GM11168 (cell line): ENCODE data around the gene TAPBP.
"Not testable (repeated sequence)": the region's sequence is repeated elsewhere in the genome, so short reads cannot be mapped to it uniquely, and the experiment has no call there.

Experiments used
- in situ Hi-C: fragments of 300-500 bp; cut with MboI; formaldehyde crosslinking; loops from one replicate; pipeline ENCODE4 v1.12.0; 2022; ENCODE audit warnings: low sequenced_read_pairs; ENCODE audit not compliant: unreplicated experiment

TAPBP gene

DNA sequence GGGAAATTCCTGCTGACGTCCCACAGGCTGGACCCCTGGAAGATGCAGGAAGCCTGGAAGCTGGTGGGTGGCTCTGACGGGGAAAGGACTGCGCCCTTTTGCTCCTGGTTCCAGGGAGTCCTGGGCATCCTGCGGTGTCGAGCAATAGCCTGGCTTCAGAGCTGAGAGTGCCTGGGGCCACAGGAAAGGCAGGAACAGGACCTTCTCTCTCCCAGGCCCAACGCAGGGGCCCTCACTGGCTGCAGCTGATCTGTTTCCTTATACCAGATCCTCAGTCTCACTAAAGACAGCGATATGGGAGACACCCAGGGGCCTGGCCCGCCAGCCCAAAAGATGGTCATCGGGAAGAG, 35.5 kb downstream of the TAPBP start:
- in situ Hi-C loops, result no loop called here

DNA sequence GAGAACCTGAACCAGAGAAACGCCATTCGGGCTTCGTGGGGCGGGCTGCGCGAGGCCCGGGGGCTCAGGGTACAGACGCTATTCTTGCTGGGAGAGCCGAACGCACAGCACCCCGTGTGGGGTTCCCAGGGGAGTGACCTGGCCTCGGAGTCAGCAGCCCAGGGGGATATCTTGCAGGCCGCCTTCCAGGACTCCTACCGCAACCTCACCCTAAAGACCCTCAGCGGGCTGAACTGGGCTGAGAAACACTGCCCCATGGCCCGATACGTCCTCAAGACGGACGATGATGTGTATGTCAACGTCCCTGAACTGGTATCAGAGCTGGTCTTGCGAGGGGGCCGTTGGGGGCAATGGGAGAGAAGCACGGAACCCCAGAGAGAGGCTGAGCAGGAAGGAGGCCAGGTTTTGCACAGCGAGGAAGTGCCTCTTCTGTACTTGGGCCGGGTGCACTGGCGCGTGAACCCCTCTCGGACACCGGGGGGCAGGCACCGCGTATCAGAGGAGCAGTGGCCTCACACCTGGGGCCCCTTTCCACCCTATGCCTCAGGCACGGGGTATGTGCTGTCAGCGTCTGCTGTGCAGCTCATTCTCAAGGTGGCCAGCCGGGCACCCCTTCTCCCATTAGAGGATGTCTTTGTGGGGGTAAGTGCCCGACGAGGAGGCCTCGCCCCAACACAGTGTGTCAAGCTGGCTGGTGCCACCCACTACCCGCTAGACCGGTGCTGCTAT, 36.1 kb downstream of the TAPBP start:
- in situ Hi-C loops, result no loop called here

DNA sequence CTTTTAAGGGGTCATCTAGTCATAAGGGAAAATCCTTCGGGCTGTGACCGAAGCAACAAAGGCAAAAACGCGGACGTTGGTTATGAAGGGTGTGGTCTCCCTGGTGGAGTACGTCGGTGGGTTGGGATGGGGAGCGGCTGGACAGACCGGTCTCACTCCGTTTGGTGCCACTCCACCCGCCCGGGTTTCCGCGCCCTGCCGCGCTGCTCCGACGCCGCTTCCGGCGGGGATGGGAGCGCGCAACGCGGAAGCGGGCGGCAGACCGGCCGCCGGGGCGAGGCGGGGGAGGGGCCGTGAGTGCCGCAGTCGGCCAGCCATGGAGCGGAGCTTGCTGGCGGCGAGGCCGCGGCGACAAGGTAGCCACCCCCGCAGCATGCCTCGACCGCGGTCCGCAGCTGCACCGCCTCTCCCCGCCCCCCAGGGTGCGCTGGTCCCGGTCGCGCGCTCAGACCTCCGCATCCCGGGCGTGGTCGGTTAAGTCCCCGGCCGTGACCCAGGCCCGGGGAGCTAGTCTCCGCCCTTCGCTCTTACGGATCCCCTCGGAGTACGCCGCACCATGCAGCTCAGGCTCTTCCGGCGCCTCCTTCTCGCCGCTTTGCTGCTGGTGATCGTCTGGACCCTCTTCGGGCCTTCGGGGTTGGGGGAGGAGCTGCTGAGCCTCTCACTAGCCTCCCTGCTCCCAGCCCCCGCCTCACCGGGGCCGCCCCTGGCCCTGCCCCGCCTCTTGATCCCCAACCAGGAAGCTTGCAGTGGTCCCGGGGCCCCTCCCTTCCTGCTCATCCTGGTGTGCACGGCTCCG, 36.8 kb downstream of the TAPBP start, which contains the start of gene B3GALT4:
B3GALT4 (plus strand) TSS at position 260 of the 799 bp plus-strand sequence; CDS start at position 557, 297 bp downstream.
- in situ Hi-C loops, result no loop called here

DNA sequence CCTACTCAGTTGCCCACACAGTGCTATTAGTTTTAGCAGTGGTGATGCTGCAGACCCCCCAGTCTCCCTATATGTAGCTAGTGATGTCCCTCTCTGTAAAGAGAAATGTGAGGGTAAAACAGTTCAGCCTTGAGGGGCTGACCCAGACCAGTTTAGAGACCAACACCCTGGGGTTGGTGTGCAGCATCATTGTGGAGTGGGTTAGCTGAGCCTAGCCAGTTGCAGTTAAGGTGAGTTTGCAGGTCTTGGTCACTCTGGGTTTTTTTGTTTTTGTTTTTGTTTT, 37.4 kb downstream of the TAPBP start:
- in situ Hi-C loops, result no loop called here

DNA sequence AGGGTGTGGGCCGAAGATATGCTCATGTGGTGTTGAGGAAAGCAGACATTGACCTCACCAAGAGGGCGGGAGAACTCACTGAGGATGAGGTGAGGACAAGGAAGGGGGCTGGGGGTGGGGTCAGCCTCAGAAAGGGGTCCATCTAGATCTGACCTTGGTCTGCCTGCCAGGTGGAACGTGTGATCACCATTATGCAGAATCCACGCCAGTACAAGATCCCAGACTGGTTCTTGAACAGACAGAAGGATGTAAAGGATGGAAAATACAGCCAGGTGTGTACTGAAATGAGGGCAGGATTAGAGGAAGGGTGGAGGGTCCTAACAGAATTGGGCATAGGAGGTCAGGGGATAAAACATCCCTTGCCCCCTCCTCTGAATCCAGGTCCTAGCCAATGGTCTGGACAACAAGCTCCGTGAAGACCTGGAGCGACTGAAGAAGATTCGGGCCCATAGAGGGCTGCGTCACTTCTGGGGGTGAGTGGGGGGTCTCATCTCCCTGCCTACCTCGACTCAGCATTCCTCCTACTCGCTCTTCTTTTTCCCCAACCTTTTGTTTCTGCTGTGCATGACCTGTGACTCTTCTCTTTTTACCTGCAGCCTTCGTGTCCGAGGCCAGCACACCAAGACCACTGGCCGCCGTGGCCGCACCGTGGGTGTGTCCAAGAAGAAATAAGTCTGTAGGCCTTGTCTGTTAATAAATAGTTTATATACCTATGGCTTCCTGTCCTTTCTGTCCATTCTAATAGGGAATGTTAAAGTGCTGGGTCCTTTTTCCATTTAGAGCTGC, 37.9 kb downstream of the TAPBP start:
- in situ Hi-C loops, result not testable (repeated sequence)

DNA sequence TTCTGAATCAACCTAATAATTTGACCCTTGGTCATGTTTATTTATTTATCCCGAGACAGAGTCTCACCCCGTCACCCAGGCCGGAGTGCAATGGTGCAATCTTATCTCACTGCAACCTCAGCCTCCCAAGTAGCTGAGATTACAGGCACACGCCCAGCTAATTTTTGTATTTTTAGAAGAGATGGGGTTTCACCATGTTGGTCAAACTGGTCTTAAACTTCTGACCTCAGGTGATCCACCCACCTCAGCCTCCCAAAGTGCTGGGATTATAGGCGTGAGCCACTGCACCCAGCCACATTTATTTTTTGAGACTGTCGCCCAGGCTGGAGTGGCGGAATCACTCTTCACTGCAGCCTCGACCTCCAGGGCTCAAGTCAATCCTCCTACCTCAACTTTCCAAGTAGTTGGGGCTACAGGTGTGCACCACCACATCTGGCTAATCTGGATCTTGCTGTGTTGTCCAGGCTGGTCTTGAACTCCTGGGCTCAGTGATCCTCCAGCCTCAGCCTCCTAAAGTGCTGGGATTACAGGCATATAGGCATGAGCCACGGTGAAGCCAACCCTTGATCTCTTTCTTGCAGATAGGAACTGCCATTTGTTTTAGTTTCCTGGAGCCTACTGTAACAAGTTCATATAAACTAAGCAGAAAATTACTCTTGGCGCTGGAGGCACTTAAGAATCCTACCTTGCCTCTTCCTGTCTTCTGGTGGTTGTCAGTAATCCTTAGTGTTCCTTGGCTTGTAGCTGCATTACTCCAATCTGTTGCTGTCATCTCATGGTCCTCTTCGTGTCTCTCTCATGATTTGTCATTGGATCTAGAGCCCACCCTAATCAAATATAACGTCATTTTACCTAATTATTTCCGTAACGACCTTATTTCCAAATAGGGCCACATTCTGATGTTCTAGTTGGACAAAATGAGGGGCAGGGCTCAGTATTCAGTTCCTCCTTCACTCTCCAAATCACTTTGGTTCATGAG, 39.7 kb downstream of the TAPBP start:
- in situ Hi-C loops, result no loop called here

DNA sequence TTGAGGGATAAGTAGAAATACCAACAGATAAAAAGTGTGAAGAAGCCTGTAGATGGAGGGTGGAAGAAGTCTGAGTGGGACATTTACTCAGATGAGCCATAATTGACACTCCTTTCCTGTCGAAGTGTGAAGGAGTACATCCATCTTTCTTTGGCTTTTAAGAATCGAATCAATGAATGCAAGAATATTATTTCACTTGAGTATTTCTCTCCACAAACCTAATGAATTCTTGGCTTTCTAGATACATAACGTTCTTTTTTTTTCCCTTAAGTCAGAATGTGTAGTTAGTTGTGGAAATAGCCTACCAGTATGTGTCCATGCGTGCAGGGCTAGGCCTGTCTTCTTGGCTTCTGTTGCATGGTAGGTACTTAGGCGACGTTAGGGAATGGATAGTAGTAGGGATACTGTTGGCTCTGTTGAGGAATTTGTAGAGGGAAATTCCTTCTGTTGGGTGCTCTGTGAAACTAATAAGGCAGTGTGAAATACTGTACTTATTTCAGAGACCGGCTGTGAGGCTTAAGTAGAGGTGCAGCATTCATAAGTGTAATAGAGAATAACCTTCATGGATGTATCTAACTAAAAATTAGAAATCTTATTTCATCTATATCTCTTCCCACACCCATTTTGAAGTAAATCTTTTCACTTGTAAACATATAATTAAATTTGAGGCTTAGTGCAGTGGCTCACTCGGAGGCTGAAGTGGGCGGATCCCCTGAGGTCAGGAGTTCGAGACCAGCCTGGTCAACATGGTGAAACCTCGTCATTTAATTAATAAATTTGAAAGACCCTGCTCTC, 40.6 kb downstream of the TAPBP start:
- in situ Hi-C loops, result no loop called here

DNA sequence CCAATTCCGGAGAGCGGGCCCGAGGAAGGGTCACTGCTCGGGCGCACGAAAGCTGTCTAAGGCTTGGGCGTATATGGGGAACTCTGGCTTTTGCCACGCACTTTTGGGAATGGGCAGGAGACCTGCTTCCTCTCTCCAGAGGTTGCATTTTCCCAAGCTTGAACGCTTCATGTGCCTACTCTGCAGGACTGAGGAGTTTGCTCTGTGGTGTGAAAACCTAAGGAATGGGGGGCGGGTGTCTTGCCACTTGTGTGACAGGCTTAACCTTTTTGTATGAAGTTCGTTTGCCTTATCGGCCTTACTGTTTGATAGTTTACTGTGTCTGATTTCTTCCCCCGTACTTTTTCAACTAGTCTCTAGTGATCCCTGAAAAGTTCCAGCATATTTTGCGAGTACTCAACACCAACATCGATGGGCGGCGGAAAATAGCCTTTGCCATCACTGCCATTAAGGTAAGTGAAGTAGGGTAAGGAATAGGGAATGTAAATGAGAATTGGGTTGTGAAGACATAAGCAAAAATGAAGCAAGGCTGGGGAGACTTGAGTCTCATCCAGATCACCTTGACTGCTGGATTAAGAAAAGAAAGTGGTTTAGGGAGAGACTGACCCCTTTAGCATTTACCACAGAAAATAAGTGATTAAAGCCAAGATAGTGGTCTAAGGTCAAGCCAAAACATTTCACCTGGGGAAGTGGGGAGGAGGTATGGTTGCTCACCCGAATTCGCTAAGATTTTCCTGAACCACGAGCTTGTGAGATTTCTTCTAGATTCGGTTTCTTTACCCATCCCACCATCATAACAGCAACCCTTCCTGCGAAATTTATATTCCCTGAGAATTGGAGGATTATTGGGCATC, 41.4 kb downstream of the TAPBP start:
- in situ Hi-C loops, result no loop called here

DNA sequence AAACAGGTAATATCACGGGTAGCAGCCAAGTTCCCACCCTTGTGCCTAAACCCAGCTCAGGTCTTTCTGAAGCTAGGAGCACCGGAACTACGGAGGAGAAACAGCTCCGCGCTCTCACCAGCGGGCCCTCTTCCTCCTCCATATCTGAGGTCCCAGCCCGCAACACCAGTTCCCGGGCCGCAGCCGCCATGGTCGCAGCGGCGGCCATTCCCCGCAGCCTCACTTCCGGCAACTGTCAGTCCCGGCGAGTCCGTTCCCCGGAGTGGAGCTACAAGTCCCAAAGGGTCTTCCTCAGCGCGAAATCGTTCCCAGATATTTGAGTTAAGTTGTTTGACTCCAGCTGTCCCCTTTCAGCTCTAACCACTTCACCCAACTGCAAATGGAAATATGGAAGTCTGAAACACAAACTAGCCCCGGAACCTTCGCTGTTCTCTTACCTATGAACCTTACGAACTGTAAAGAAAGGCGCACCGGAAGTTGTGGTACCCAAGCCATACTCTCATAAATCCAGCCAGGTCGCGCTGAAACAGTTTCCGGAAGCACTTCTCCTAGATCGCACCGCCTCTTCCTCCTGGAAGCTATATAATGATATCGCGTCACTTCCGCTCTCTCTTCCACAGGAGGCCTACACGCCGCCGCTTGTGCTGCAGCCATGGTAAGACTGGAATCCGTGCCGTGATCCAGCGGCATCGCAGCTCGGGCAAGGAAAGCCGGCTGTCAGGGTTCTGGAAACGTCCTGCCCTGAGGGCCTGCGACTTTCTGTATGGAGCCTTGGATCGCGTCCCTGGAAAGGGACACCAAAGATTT, 42.2 kb downstream of the TAPBP start, which contains the start of the genes RPS18 and VPS52:
RPS18 (plus strand) TSS at position 608 of the 807 bp plus-strand sequence; CDS start at position 653, 45 bp downstream.
VPS52 (minus strand) TSS at position 409 of the 807 bp plus-strand sequence; CDS start at position 208, 201 bp downstream.
- in situ Hi-C loops, result no loop called here

DNA sequence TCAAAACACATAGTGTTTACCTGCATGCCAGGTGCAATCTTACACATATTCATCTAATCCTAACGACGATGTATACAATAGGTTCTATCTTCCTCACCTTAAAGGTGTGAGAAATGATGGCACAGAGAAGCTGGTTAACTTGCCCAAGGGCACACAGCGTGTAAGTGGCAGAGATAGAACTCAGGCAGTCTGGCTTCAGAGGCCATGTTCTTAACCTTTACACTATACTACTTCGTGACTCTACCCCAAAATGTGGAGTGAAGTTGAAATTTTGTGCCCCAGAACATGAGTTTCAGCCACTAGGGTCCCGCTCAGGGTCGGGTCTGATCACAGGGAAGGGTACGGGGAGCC, 42.8 kb downstream of the TAPBP start:
- in situ Hi-C loops, result no loop called here

DNA sequence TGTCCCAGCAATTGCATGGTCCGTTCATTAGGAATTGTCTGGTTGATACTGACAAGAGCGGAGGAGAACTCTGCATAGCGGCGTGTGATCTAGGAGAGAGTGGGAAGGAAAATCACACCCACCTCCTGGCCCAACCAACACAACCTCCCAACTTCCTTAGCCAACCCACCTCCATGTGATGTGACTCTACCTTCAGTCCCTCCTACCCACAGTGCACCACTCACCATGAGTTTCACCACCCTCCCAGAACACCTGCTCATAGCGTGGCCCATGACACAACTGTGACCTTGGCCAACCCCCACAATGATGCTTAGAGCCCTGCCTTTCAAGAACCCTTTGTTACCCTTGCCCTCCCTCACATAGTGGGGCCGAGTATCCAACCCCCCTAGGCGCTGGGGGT, 49.9 kb downstream of the TAPBP start:
- in situ Hi-C loops, result no loop called here

DNA sequence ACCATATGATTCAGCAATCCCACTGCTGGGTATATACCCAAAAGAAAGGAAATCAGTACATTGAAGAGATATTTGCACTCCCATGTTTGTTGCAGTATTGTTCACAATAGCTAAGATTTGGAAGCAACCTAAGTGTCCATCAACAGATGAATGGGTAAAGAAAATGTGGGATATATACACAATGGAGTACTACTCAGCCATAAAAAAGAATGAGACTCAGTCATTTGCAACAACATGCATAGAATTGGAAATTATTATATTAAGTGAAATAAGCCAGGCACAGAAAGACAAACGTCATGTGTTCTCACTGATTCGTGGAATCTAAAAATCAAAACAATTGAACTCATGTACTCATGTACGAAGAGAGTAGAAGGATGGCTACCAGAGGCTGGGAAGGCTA, 51.4 kb downstream of the TAPBP start:
- in situ Hi-C loops, result not testable (repeated sequence)

DNA sequence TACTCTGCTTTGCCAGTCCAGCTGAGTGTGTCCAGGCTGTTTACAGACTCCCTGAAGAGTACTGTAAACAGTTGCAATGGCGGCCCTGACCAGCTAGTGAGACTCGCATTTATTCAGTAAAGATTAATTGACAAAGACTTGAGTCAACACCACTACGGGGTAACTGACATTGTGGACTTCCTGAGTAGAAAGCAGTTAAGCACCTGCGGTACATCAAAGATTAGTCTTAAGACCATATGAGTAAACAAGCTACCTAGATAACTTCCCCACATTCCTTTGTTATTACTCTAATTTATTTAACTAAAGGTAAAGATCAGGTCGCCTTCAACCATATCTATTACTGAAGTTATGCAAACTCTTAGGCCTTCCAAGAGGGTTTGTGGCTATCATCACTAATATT, 54.8 kb downstream of the TAPBP start:
- in situ Hi-C loops, result no loop called here

DNA sequence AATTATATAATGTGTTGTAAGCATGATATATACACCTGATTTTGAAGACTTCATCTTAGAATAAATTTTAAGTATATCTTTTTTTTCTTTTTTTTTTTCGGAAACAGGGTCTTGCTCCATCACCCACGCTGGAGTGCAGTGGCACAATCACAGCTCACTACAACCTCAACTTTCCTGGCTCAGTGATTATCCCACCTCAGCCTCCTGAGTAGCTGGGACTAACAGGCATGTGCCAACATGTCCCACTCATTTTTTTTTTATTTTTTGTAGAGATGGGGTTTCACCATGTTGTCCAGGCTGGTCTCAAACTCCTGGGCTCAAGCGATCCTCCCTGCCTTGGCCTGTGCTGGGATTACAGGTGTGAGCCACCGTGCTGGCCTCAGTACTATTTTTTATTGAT, 59.3 kb downstream of the TAPBP start:
- in situ Hi-C loops, result no loop called here

DNA sequence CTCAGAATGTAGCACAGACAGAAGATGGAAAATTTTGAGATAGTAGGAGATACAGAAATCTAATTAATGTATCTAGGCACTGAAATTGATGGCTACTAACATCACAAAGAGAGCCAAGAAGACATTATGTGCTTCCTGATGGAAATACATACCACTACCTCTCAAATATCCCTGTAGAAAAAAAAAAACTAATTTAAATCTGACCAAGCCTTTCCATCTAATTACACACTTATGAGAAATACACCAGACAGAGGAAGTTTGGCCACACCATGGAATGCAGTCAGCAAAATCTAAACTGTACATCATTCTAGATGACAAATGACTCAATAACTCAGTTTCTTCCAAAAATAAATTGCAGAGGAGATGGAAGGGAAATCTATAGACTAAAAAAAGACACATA, 61.1 kb downstream of the TAPBP start:
- in situ Hi-C loops, result no loop called here

DNA sequence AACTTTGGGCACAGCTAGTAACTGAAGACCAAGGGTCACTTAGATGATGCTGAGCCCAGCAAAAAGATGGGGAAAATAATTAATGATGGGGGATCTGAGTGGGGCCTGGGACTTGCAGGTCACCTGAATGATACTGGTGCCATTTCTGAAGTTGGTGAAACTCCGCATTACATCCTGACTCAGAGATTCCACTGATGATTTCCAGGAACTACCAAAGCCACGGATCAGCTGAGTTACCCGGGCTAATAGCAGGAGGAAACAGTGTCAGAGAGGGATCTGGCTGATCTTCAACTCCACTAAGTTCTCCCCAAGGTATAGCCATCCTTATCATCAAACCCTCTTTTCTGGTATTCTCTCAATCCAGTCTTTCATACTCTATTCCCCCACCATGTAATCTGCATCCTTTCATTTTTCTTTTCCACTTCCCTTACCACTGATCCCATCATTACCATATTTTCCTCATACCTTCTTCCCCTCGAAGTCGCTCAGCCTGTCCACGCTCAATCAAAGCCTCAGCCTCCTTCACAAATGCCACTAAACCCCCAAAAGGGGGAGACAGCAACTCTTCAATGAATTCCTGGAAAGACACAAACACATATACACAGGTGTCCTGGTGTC, 62.4 kb downstream of the TAPBP start:
- in situ Hi-C loops, result no loop called here

DNA sequence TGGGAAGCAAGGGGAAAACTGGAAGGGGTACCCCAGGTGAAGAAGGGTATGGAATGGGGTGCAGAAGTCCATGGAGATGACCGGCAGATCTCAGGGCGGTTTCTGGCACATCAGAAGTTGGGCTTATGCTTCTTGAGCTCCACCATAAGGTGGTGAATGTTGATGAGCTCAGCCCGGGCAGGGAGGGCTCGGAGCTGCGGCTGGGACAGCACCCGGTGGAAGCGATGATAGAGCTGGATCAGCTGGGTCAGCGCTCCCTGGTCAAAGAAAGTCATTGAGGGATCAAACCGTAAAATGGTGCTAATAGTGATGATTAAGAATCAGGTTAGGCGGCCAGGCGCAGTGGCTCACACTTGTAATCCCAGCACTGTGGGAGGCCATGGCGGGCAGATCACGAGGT, 63.1 kb downstream of the TAPBP start:
- in situ Hi-C loops, result no loop called here
